PC-9 (cell line): ENCODE measurements around the gene CCDC106.

Source experiments
- CTCF ChIP-seq: fragments of 200-600 bp; sonication (generic); conservative IDR thresholded peaks from 2 replicates; pipeline ENCODE4 v1.6.1; 2017; ENCODE audit warnings: mixed run types, antibody characterized with exemption, mild to moderate bottlenecking, moderate library complexity
- EZH2 ChIP-seq: fragments of 200-600 bp; sonication (generic); IDR thresholded peaks from 2 replicates; pipeline ENCODE4 v1.8.0; 2017; ENCODE audit warnings: antibody characterized with exemption, low read depth

- TF ChIP-seq CTCF (no peak), EZH2 (no peak)
These were observed 47.7 kb downstream of the CCDC106 start for GRCh38 chr19:55695511-55696290.
